GM12874 (cell line): ENCODE data around the gene SMIM1.

Experiments used
- CTCF ChIP-seq: IDR thresholded peaks from 2 replicates; pipeline ENCODE4 v1.5.1; 2011; ENCODE audit warnings: low read depth, mild to moderate bottlenecking, control low read depth, low read length, moderate library complexity; ENCODE audit not compliant: insufficient read depth

SMIM1 gene

GRCh38 chr1:3762873-3763228 is 9.7 kb upstream of the SMIM1 start:
- TF ChIP-seq CTCF, result no peak

- TF ChIP-seq CTCF, result no peak
These were observed 9.0 kb upstream of the SMIM1 start for GRCh38 chr1:3763351-3764125.

GRCh38 chr1:3767328-3767925 is 5.1 kb upstream of the SMIM1 start:
- no peak for TF ChIP-seq CTCF

GRCh38 chr1:3768811-3769390 is 3.6 kb upstream of the SMIM1 start:
- no peak for TF ChIP-seq CTCF

GRCh38 chr1:3770047-3770765 is 2.3 kb upstream of the SMIM1 start:
- TF ChIP-seq CTCF, result no peak

GRCh38 chr1:3771108-3772026 is 1.2 kb upstream of the SMIM1 start:
- no peak for TF ChIP-seq CTCF
